Testis (tissue), 3 donors: Measurements from ENCODE around the gene CTSD. TPM values are rescaled to one million over a fixed set of nuclear protein-coding genes. Genes with fewer than 3 reads are reported as not detected.

Experiments
- DNase-seq: peaks from one replicate; pipeline ENCODE4 v3.0.0-alpha.2; 2019
- H3K27ac ChIP-seq, 2 donors: fragments of 200-600 bp; sonication (generic); one replicate each; pipeline ENCODE4 v1.5.1; 2019
- H3K27me3 ChIP-seq: fragments of 200-600 bp; sonication (generic); one replicate; pipeline ENCODE4 v1.5.1; 2019
- H3K36me3 ChIP-seq: fragments of 200-600 bp; sonication (generic); one replicate; pipeline ENCODE4 v1.5.1; 2017; ENCODE audit warnings: low read depth; ENCODE audit errors: missing control alignments
- H3K4me1 ChIP-seq: fragments of 200-600 bp; sonication (generic); one replicate; pipeline ENCODE4 v1.5.1; 2019
- H3K4me3 ChIP-seq, 2 donors: fragments of 200-600 bp; sonication (generic); one replicate each; pipeline ENCODE4 v1.5.1; 2017 to 2019
- H3K9me3 ChIP-seq: fragments of 200-600 bp; sonication (generic); one replicate; pipeline ENCODE4 v1.5.1; 2017
- CTCF ChIP-seq, 3 experiments: fragments of 450-650 bp in 2 of 3; fragments of 200-600 bp in 1 of 3; sonication (generic) in 1 of 3; IDR thresholded peaks; one replicate each; pipeline ENCODE4 v1.5.1; 2016 to 2019; ENCODE audit warnings: antibody characterized with exemption in 3 of 3, mild to moderate bottlenecking in 2 of 3, moderate library complexity in 1 of 3
- POLR2A ChIP-seq: fragments of 450-650 bp; IDR thresholded peaks from one replicate; pipeline ENCODE4 v1.6.1; 2017; ENCODE audit warnings: antibody characterized with exemption, mild to moderate bottlenecking, moderate library complexity
- WGBS, 2 donors: methylation state at CpG; one replicate each; pipeline ENCODE4 v1.1.5; 2018; 5-methylcytosine and 5-hydroxymethylcytosine counted together
- intact Hi-C: fragments of 100-400 bp; cut with DNase I; formaldehyde crosslinking; loops from one replicate; pipeline ENCODE4 v1.15.1; 2023; ENCODE audit warnings: low total_unique reads
- polyA plus RNA-seq: library from polyadenylated mRNA; stranded (reverse); fragments of 350-450 nt; fragmentation: Illumina TruSeq; extraction: RNeasy Lipid Tissue Mini Kit (QIAGEN cat#74804); gene quantifications from one replicate; pipeline ENCODE4 v1.2.3, GENCODE V29; 2014; ENCODE audit warnings: low read depth, low replicate concordance; ENCODE audit not compliant: insufficient read depth
- total RNA-seq, 2 donors: library from RNA; depleted of rRNA; stranded (reverse); fragments of >200 nt; gene quantifications; one replicate each; pipeline ENCODE4 v1.2.3, GENCODE V29; 2016

Gene CTSD
- total and polyA plus RNA-seq, 3 donors from 2014 or later: 486 to 897 (median 522) TPM

GRCh38 chr11:1731451-1732059 is 32.2 kb downstream of the CTSD start:
- TF ChIP-seq CTCF (IDR thresholded peaks at IDR 0.05): no peak
- no peak for TF ChIP-seq POLR2A
- Histone ChIP-seq H3K4me1 (no peaks in the 10 kb centered on the region), H3K27me3 (no peaks in the 10 kb centered on the region), H3K9me3 (no peaks in the 10 kb centered on the region), H3K4me3 (no peak overlapping the region), H3K27ac (no peak overlapping the region), H3K36me3 (no peaks in the 10 kb centered on the region)
- intact Hi-C loops: no loop called here
- no peak for DNase-seq
- WGBS, 2 donors: 65 to 86% methylated on average over 5 of the region's 5 CpGs

- WGBS, 2 donors: 42 to 46% methylated on average over 11 of the region's 11 CpGs
- intact Hi-C loops: no loop called here
- DNase-seq: no peak
Observed at GRCh38 chr11:1730059-1730629, 33.6 kb downstream of the CTSD start.

GRCh38 chr11:1729692-1730011 is 34.1 kb downstream of the CTSD start:
- H3K27me3 ChIP-seq: no peaks in the 10 kb centered on the region
- WGBS, 2 donors: 60 to 67% methylated on average over 9 of the region's 9 CpGs

More at GRCh38 chr11:1730059-1730629, 33.6 kb downstream of the CTSD start:
- no peaks in the 10 kb centered on the region for H3K9me3 ChIP-seq
- no peak overlapping the region for H3K27ac ChIP-seq
- TF ChIP-seq CTCF (IDR thresholded peaks at IDR 0.05) (no peak), POLR2A (no peak)
- H3K27me3 ChIP-seq: no peaks in the 10 kb centered on the region
- H3K4me3 ChIP-seq: no peak overlapping the region
- no peaks in the 10 kb centered on the region for H3K4me1 ChIP-seq
- H3K36me3 ChIP-seq: no peaks in the 10 kb centered on the region

GRCh38 chr11:1728931-1729691 is 34.6 kb downstream of the CTSD start:
- DNase-seq: no peak
- intact Hi-C loops: no loop called here
- H3K9me3 ChIP-seq: no peaks in the 10 kb centered on the region
- TF ChIP-seq POLR2A: no peak
- no peak for TF ChIP-seq CTCF (IDR thresholded peaks at IDR 0.05)
- no peaks in the 10 kb centered on the region for H3K4me1 ChIP-seq
- H3K36me3 ChIP-seq: no peaks in the 10 kb centered on the region
- 55 to 77% methylated on average over 23 to 25 of the region's 25 CpGs for WGBS, 2 donors
- H3K27ac ChIP-seq: no peak overlapping the region
- no peak overlapping the region for H3K4me3 ChIP-seq
- H3K27me3 ChIP-seq: no peaks in the 10 kb centered on the region

More at GRCh38 chr11:1729692-1730011, 34.1 kb downstream of the CTSD start:
- DNase-seq: no peak
- Histone ChIP-seq H3K27ac (no peak overlapping the region), H3K4me3 (no peak overlapping the region), H3K9me3 (no peaks in the 10 kb centered on the region), H3K4me1 (no peaks in the 10 kb centered on the region), H3K36me3 (no peaks in the 10 kb centered on the region)
- TF ChIP-seq POLR2A (no peak), CTCF (IDR thresholded peaks at IDR 0.05) (no peak)
- intact Hi-C loops: no loop called here
